GM19468 (cell line): ENCODE measurements around the gene CLINT1.
"Not testable (repeated sequence)": the region's sequence is repeated elsewhere in the genome, so short reads cannot be mapped to it uniquely, and the experiment has no call there.

ENCODE experiments used
- ATAC-seq: cut with Tn5 transposase; IDR thresholded peaks from one replicate; pipeline ENCODE4 v1.9.1; 2021; ENCODE audit warnings: mild to moderate bottlenecking, moderate library complexity, moderate number of reproducible peaks; ENCODE audit not compliant: unreplicated experiment; ENCODE audit errors: extremely low read depth

The CLINT1 gene

GRCh38 chr5:157864067-157864466 is 5.1 kb upstream of the CLINT1 start:
- ATAC-seq = no peak

GRCh38 chr5:157862183-157862851 is 3.4 kb upstream of the CLINT1 start:
- ATAC-seq = no peak

GRCh38 chr5:157860898-157861890 is 2.2 kb upstream of the CLINT1 start:
- ATAC-seq = peak; percentile 50

- ATAC-seq = no peak
Measured at GRCh38 chr5:157859227-157859575, 256 bp upstream of the CLINT1 start.

GRCh38 chr5:157857816-157858526 is 974 bp downstream of the CLINT1 start:
- no peak for ATAC-seq

- no peak for ATAC-seq
Measured at GRCh38 chr5:157855404-157855994, 3.4 kb downstream of the CLINT1 start.

GRCh38 chr5:157853365-157853764 is 5.6 kb downstream of the CLINT1 start:
- not testable (repeated sequence) for ATAC-seq

GRCh38 chr5:157845914-157846598 is 12.9 kb downstream of the CLINT1 start:
- no peak for ATAC-seq

- no peak for ATAC-seq
Measured at GRCh38 chr5:157842787-157843186, 16.2 kb downstream of the CLINT1 start.

- ATAC-seq = no peak
Measured at GRCh38 chr5:157842185-157842584, 16.8 kb downstream of the CLINT1 start.

GRCh38 chr5:157839157-157839795 is 19.7 kb downstream of the CLINT1 start:
- ATAC-seq = no peak

GRCh38 chr5:157836121-157836753 is 22.7 kb downstream of the CLINT1 start:
- no peak for ATAC-seq

- ATAC-seq = no peak
Measured at GRCh38 chr5:157835041-157835440, 23.9 kb downstream of the CLINT1 start.

GRCh38 chr5:157828944-157829639 is 29.9 kb downstream of the CLINT1 start:
- ATAC-seq = no peak

- ATAC-seq = no peak
Measured at GRCh38 chr5:157828105-157828943, 30.6 kb downstream of the CLINT1 start.

- ATAC-seq = no peak
Measured at GRCh38 chr5:157827423-157827822, 31.5 kb downstream of the CLINT1 start.

GRCh38 chr5:157823655-157824054 is 35.3 kb downstream of the CLINT1 start:
- ATAC-seq = no peak
